NCI-H2081 (cell line): Measurements from ENCODE around the gene RUFY2.
A peak's percentile ranks its signal among the peaks of the same experiment; 100 is the strongest.

Experiments used
- DNase-seq, 2 experiments: peaks; one replicate each; lab custom pipeline; 2025; lab: John Stamatoyannopoulos, UW

RUFY2 gene

DNA sequence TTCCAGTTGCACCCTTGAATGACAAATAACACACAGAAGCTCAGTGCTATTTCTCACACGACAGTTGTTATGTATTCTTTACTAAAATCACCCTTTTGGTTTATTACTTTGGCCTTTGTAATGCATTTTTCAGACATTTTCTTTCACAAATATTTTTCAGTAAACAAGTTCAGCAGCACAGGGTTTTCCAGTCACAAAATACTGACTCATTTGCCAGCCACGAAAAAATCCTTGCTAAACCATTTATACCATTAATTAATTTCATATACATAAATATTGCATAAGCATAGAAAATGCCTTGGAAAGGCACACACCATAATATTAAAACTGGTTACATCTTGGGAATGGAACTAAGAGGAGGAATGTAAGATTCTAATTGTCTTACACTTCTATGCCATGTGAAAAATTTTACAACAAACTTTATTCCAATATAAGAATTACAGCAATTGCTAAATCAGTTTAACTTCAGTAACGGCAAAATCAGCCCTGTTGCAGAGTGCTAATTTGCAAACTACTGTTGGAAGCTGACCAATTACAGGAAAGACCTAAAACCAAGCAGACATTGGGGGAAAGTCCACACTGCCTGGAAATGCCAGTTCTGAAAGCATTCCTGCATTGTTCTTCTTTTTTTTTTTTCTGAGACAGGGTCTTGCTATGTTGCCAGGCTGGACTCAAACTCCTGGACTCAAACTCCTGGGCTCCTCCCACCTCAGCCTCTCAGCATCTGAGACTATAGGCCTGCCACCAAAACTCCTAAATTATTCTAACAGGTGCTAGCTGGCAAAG, 42.8 kb downstream of the RUFY2 start:
- DNase-seq = no peak

DNA sequence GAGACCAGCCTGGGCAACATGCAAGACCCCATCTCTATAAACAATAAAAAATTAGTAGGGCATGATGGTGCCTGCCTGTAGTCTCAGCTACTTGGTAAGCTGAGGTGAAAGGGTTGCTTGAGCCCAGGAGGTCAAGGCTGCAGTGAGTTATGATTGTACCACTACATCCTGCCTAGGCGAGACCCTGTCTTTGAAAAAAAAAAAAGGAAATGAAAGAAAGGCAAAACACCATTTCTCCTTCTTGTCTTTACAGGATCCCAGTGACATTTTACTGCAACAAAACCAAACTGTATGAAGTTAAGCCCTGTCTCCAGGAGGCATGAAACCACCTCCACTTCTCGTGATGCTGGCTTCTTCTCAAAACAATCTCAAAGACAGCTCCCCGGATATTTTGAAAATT, 44.5 kb downstream of the RUFY2 start:
- DNase-seq = no peak

DNA sequence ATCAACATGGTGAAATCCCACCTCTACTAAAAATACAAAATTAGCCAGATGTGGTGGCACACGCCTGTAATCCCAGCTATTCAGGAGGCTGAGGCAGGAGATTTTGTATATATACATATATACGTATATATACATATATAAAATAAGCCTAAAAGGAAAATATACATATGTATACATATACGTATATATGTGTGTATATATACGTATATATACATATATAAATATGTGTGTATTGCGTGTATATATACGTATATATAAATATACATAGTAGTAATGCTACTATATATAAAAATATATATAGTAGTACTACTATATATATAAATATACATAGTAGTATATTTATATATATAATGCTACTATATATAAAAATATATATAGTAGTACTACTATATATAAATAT, 47.9 kb downstream of the RUFY2 start:
- no peak for DNase-seq

DNA sequence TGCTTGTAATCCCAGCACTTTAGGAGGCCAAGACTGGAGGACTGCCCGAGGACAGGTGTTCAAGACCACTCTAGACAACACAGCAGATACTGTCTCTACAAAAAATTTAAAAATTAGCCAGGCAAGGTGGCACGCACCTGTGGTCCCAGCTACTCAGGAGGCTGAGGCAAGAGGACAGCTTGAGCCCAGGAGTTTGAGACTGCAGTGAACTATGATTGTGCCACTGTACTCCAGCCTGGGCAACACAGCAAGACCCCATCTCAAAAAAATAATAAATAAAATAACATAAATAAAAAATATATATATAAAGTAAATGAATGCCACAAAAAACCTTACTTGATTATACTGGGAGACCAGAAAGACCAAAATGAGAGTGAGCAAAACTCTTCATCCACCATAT, 53.5 kb downstream of the RUFY2 start:
- DNase-seq = no peak

DNA sequence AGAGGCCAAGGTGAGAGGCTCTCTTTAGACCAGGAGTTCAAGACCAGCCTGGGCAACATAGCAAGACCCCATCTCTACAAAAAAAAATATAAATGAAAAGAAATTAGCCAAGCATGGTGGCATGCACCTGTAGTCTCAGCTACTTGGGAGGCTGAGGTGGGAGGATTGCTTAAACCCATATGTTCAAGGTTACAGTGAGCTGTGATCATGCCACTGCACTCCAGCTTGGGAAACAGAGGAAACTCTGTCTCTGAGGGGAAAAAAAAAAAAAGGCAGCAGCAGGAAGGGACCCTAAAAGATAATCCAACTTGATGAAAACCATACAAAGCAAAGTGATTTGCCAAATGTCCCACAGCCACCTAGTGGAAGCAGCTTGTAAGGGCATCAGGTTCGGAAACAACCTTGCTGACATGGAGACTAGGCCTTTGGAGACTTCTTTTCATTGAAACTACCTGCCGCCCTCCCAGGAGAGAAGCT, 58.8 kb downstream of the RUFY2 start:
- peak; percentile 8 to 37 for DNase-seq

DNA sequence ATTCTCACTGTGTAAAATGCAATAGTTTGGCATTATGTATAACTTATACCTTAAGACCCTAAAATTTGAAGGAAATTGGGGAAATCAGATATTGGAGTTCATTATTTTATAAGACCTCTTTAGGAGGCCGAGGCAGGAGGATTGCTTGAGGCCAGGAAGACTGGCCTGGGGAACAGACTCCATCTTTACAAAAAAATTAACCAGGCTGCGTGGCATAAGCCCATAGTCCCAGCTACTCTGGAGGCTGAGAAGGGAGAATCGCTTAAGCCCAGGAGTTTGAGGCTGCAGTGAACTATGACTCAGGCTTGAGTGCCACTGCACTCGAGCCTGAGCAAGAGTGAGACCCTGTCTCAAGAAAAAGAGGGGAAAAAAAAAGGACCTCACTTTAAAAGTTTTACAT, 60.3 kb downstream of the RUFY2 start:
- DNase-seq = no peak

DNA sequence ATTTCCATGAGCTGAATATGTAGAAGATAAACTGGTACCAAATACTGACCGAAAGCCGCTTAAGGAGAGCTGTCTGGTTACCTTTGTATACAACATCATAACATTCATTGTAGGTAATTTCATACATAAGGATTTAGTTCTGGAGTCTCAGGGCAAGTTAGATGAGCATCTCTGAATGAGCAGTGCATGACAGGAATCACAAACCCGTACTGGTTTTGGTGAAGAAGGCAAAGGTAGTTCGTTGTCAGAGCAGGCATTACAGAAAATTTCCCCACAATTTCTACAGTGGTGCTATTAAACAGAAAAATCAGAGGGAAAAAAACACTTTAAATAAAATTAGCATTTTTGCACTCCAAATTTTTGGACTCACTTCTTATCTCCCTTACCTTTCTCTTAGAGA, 61.5 kb downstream of the RUFY2 start:
- no peak for DNase-seq

DNA sequence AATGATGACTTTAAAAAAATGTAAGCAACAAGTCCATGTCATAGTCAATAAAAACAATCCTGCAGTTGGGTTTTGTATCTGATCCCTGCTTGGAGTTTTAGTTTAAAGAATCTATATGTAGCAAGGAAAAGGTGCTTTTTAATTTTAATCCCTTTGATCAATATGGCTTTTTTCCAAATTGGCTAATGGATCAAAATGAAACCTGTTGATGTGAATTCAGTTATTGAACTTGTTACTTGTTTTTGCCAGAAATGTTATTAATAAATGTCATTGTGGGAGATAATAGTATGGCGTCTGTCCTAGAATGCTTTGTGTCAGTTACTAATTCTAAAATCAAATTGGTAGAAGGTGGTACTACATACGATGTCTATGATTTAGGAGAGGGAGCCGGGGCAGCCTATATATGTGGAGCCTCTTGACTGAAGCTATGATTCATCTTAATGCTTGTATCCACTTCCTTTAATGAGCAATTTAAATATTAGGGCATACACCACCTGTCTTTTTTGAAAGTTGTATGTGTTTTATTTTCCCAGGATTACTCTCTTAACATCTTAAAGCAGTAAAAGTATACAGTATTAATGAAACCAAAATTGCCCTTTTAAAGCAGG, 64.1 kb downstream of the RUFY2 start:
- no peak for DNase-seq

DNA sequence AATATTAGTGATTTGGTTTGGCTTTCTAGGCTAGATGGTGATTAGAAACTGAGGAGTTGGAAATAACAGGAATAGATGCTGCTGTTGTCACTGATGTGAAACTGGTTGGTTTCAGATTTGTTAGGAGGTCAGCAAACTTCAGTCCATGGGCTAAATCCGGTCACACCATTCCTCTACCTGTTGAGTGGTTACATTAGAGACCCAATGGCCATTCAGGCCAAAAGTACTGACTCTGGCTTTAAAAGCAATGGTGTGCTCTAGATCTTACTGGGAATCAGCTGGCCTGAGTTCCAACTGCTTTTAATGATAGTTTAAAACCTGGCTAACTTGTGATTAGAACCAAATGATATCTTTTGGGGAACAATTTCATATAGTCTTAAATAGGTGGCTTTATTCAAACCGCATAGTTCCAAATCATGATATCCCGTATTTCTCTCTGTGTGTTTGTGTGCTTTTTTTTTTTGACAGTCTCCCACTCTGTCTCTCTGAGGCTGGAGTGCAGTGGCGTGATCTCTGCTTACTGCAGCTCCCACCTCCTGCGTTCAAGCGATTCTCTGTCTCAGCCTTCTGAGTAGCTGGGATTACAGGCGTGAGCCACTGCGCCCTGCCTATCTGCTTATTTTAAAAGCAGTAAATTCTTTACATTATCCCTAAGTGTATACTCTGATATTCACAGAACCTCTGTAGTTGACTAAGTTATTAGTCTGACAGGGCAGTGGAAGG, 66.6 kb downstream of the RUFY2 start:
- no peak for DNase-seq

DNA sequence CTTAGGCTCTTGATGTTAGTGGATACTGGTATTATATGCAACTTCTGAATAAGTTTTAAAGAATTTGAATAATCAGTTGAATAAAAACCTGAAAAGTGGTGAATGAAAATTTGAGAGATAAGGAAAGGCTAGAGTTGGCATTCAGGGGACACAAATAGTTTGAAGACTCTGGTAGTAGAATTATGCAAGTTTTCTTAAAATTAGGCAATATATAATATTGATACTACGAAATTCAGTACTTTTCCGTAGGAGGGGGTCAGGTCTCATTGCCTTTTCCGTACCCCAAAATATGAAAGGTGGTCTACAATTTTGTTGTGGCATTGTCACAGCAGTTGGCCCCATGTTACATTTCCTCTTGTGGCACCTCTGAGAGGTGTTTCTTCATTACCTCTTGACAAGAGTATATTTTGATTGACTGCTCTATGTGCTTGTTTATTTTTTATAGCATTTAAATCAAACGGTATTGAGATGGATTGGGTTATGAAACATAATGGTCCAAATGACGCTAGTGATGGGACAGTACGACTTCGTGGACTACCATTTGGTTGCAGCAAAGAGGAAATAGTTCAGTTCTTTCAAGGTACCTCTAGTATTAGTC, 70.2 kb downstream of the RUFY2 start:
- DNase-seq = no peak

DNA sequence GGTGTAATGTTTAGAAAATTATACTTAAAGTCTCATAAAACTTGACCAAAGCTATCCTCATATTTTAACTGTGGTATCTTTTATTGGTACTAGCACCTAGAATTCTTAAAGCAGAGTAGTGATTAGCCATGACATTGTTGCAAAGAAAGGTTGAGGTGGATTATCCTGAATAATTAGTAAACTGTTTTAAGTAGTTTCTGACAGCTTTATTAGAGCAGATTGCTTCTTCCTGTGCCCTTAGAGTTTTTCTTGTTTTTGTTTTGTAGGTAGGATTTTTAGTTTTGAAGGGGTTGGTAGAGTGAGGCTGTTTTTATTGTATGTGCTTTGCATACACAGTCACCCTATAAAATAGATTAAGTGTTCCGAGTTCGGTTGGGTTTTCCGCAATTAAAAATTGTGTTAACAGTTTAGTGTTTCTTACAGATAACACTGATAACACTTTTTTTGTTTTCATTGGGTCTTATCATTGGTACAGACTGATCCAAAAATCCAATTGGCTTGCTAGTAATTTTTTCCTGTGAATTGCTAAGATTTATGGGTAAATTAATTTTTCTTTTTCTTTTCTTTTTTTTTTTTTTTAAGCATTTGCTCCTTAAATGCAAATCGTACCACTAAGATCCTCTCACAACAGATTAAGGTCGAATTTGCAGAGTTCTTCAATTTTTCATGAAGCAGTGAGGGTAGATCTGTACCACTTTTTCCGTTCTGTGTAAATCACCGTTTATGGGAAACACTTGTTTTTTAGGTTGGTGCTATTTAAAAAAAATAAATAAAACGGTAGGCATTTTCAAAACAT, 72.2 kb downstream of the RUFY2 start:
- DNase-seq = no peak

DNA sequence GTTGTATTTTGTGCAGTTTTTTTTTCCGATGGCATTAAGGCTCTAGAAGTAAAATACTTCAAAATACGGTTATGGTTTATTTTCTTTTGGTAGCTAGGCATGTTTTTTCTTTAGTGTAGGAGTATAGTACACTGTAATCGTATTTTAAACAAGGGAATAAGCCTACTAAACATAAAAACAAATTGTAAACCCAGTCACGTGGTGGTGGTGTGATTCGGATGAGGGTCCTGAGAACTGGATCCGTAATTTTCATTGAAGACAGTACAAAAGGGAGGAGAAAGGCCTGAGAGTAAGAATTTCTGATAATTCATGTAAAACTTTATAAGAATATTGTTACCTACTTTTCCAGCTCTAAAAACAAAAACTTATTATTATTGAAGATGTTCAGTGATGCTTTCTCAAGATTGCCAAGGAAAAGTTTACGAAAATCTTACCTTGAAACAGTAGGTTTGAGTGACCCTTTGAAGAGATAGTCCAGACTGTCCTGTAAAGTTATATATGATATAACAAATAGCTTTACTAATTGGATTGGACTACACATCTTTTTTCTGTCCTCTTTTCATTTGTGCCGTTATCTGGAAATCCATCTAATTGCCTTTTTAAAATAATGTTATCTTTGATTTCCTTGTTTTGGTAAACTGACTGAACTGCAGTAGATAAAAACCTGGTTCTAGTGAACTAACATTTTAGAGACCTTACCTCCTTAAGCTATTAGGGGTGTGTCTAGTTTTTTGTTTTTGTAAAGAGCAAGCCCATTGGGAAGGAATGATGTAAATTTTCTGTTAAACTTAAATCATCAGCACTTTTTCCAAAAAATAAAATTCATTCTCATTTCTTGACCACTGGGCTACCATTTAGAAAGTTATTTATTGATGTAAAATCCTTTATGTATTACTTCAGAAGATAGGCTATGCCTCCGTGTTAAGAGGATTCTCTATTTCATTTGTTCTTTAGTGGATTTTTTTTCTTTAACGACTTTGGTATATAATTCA, 73.3 kb downstream of the RUFY2 start:
- no peak for DNase-seq

DNA sequence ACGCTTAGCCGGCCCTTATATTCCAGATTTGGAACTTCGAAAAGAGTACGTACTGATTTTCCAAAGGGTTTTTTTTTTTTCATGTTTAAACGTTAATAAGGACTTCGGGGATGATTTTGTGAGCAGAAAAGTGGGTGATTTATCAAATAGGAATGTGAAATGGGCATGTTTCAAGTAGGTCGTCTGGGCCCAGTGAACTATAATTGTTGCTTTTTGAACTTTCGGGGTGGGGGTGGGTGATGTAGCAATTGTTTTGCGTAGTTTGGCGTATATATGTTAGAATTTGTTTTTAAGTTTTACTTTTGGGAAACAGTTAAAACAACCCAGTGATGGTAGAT, 74.0 kb downstream of the RUFY2 start:
- DNase-seq = no peak

DNA sequence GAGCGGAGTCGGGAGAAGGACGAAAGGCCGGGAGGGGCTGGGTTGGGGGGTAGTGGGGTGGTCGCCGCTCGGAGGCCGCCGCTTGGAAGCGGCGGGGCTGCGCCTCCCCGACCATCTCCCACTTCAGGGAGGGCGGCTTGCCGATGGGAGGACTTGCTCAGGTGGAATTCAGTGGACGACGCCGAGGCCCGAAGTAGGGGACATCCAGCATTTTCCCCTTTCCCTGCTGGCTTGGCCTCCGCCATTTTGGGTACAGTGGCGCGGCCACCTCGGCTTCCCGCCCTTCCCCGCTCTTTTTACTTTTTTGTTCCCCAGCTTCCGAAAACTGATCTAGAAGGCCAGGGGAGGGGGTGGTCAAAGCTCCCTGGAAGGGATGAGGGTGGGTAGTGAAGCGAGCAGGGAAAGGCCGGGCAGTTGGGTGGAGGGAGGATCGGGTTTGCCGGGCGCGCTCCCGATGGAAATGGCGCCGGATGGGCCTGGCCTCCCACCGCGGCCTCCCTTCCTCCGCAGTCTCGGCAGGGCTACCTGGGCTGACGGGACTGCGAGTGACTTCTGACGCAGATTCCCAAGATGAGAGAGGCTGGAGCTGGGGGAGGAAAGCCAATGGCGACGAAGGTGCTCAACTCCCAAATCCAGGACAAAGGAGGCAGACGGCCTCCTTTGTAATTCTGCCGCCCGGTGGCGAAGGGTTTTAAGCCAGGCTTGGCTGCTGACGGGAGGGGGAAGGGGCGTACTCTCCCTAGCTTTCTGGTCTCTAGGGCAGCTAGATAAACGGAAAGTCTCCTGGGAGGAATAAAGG, 74.6 kb downstream of the RUFY2 start, which contains the start of gene PBLD:
PBLD (minus strand) TSS at position 670 of the 799 bp plus-strand sequence. CDS start 26,084 bp downstream, outside the sequence.
- DNase-seq = peak; percentile 56 to 73

DNA sequence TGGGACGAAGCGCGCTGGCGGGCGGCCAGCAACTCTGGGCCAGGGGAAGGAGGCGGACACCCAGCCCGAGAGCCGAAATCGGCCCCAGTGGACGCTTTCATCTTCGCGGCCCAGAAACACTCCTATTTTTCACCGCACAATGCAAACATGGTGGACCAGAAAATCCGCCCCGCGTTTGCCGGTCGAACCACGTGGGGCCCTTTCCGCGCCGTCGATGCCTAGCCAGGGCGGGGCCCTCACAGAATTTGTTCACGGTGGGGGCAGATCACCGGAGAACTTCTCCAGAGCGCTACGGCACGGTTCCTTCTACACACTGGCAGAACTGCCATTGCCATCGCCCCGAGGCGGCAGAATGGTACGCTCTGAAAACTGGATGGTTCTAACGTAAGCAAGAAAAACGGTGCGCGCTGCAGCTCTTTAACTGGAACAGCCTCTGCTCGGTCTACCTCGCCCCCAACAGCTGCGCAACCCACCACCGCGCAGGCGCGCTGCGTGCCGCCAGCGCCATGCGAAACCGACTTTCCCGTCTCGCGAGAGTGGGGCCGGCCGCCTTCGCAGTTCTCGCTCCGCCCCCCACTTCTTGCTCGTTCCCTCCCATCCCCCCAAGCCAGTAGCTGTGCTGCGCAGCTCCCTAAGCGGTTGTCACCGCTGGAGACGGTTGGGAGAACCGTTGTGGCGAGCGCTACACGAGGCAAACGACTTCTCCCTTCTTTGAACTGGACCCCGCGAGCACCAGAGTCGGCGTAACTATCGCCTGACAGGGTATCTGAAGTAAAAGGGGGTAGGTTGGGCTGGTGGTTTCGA, 75.4 kb downstream of the RUFY2 start, which contains the start of gene HNRNPH3:
HNRNPH3 (plus strand) TSS at position 610 of the 804 bp plus-strand sequence. CDS start 5,158 bp downstream, outside the sequence.
- DNase-seq = peak; percentile 95

DNA sequence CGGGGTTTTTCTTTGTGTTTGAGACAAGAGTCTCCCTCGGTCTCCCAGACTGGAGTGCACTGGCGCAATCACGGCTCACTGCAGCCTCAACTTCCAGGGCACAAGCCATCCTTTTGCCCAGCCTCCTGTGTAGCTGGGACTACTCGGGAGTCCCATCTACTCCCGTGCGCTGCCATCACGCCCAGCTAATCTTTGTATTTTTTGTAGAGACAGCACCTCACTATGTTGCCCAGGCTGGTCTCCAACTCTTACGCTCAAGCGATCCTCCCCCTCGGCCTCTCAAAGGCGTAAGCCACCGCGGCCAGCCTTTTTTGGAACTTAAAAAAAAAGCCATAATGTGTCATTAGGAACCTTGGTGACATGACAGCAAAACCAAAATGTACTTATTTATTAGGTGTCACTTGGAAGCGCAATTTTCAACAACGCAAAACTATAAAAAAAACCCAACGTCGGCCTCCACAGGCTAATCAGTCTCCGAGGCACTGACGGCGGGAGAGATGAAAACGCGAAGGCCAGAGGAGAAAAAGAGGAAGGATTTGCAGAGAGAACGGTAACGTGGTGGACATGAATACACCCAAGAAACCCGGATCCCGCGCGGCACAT, 76.1 kb downstream of the RUFY2 start:
- peak in 1 of 2 experiments; percentile 15 for DNase-seq

DNA sequence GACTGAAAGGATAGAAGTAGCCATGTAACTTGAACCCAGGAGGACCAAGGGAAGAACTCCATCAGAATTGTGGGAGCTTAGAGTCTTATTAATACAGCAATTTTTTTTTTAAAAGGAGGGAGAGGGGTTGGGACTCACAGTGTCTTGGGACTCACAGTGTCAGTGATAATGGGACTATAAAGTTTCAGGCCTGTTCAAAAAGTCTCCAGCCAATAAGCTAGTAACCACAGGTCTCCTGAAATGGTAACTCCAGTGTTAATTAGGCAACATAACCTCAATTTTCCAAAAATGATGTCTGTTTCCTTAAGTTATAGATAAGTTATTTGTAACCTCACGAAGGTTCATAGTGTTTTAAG, 77.6 kb downstream of the RUFY2 start:
- DNase-seq = no peak
